K562 (cell line): ENCODE measurements around the gene MIB2. TPM values are rescaled to one million over a fixed set of nuclear protein-coding genes. Genes with fewer than 3 reads are reported as not detected.

Experiments used
- ETS2 ChIP-seq: IDR thresholded peaks from 2 replicates; pipeline ENCODE4 v1.6.1; 2016; ENCODE audit warnings: borderline replicate concordance, missing genetic modification characterization, mild to moderate bottlenecking, moderate library complexity, missing compliant biosample characterization; ENCODE audit not compliant: poor library complexity, severe bottlenecking
- KDM2B ChIP-seq: fragments of 250-450 bp; sonication (Bioruptor Pico); IDR thresholded peaks from 2 replicates; pipeline ENCODE4 v1.8.0; 2021; ENCODE audit warnings: mild to moderate bottlenecking, moderate library complexity
- NFRKB ChIP-seq: fragments of 450-650 bp; IDR thresholded peaks from 2 replicates; pipeline ENCODE4 v1.6.1; 2016; ENCODE audit warnings: low read depth
- NR2C1 ChIP-seq, 2 experiments: fragments of 450-650 bp; IDR thresholded peaks; 2 replicates each; pipeline ENCODE4 v1.6.1; 2017; ENCODE audit warnings: mild to moderate bottlenecking in 2 of 2, antibody characterized with exemption in 1 of 2, inconsistent platforms in 1 of 2, missing compliant biosample characterization in 1 of 2, missing genetic modification characterization in 1 of 2
- NR2C2 ChIP-seq, 2 experiments: fragments of 200-800 bp in 1 of 2; sonication (Bioruptor generic) in 1 of 2; sonication (generic) in 1 of 2; formaldehyde crosslinking in 1 of 2; IDR thresholded peaks; 2 replicates each; pipeline versions ENCODE4 v1.6.1 to v1.8.0; 2016 to 2022; ENCODE audit warnings: mild to moderate bottlenecking in 1 of 2, missing compliant biosample characterization in 1 of 2, missing genetic modification characterization in 1 of 2, missing genetic modification reagents in 1 of 2
- PRMT5 ChIP-seq: sonication (generic); formaldehyde crosslinking; IDR thresholded peaks from 2 replicates; pipeline ENCODE4 v1.5.0; 2020; ENCODE audit warnings: missing genetic modification reagents
- TAF1 ChIP-seq: IDR thresholded peaks from 2 replicates; pipeline ENCODE4 v1.6.1; 2011; ENCODE audit warnings: mild to moderate bottlenecking, low read length, moderate library complexity; ENCODE audit not compliant: insufficient read depth, control insufficient read depth, severe bottlenecking; ENCODE audit errors: extremely low read depth
- ZBTB33 ChIP-seq: sonication (generic); formaldehyde crosslinking; IDR thresholded peaks from 2 replicates; pipeline ENCODE4 v1.8.1; 2023; ENCODE audit warnings: mild to moderate bottlenecking, missing genetic modification reagents
- ZNF717 ChIP-seq: fragments of 250-450 bp; sonication (Bioruptor Pico); IDR thresholded peaks from 2 replicates; pipeline ENCODE4 v1.5.0; 2021
- polyA plus RNA-seq, 8 experiments: library from polyadenylated mRNA; depleted of rRNA in 4 of 8; stranded (reverse) in 5 of 8; unstranded in 3 of 8; fragments of >200 nt; fragmentation: Nextera tagmentation in 2 of 8; fragmentation: Illumina TruSeq in 1 of 8; extraction: Ambion mirVana in 2 of 8; extraction: Trizol in 1 of 8; gene quantifications; 2 replicates each; pipeline versions ENCODE4 v1.2.1 to v1.2.3, GENCODE V29; 2011 to 2014; ENCODE audit warnings: inconsistent platforms in 1 of 8, missing spikeins in 1 of 8
- total RNA-seq, 7 experiments: library from RNA; depleted of rRNA in 6 of 7; stranded (reverse); fragments of >200 nt in 6 of 7; fragmentation: Illumina TruSeq in 2 of 7; extraction: Trizol in 2 of 7; gene quantifications; 2 replicates each; pipeline versions ENCODE4 v1.2.1 to v1.2.3, GENCODE V29; 2011 to 2021; ENCODE audit warnings: low replicate concordance in 1 of 7
- TF ChIP-seq, protein P1 (sequence below), 3 experiments: IDR thresholded peaks in 2 of 3; conservative IDR thresholded peaks in 1 of 3; 2 replicates each; pipeline ENCODE4 v1.5.1; 2011 to 2012; ENCODE audit warnings: low read length in 3 of 3, mild to moderate bottlenecking in 3 of 3, control low read depth in 2 of 3, improper control_type of control experiment in 1 of 3, inconsistent platforms in 1 of 3, low read depth in 1 of 3, mixed read lengths in 1 of 3, moderate library complexity in 1 of 3; ENCODE audit not compliant: insufficient read depth in 2 of 3
- TF ChIP-seq, protein P2 (sequence below): IDR thresholded peaks from 2 replicates; pipeline ENCODE4 v1.6.1; 2011; ENCODE audit warnings: borderline replicate concordance, low read depth, mild to moderate bottlenecking, moderate library complexity, low read length; ENCODE audit not compliant: insufficient read depth, poor library complexity, severe bottlenecking
- TF ChIP-seq, protein P3 (sequence below): sonication (generic); formaldehyde crosslinking; IDR thresholded peaks from 2 replicates; pipeline ENCODE4 v1.8.0; 2022; ENCODE audit warnings: mild to moderate bottlenecking, missing genetic modification reagents

Gene MIB2
- total and polyA plus RNA-seq, 9 of the 15 experiments (the other 6 are each of a cell fraction or from before 2014, with no cell fraction given) = 0.04 to 17.0 (median 4.9) TPM; not detected in 1

DNA sequence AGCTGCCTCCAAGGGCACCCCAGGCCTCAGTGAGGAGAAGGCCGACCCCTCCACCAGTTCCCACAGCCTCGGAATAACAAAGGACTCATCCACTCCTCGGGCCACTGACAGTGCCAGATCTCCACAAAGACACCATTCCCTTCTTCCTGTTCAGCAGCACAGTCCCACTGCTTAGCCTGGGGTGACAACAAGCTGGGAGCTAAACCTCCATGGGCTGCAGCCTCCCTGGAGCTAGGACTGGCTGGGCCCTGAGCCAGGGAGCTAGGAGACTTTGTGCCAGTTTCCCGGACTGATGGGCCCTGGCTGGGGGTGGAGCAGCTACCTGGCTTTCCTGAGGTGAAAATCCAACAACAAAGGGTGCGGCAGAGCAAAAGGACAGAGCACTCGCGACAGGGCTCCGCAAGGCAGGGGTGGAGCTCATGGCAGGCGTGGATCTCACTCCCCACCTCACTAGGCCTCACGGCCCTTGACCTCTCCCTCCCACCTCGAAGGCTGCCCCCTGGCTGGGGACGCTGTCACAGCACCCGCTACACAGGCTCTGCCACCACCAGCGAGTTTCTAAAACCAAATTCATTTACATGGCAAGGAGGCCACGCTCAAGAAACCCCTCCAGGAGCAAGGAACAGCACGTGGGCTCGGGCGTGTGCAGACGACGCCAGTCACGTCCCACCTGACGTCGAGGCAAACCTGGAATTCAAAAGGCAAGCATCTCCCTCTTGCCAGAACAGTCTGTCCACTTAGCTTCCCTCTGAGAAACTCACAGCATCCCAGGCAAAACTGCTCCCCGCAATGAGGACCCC, 63.5 kb downstream of the MIB2 start (continued):
- TF ChIP-seq, protein P1, sequence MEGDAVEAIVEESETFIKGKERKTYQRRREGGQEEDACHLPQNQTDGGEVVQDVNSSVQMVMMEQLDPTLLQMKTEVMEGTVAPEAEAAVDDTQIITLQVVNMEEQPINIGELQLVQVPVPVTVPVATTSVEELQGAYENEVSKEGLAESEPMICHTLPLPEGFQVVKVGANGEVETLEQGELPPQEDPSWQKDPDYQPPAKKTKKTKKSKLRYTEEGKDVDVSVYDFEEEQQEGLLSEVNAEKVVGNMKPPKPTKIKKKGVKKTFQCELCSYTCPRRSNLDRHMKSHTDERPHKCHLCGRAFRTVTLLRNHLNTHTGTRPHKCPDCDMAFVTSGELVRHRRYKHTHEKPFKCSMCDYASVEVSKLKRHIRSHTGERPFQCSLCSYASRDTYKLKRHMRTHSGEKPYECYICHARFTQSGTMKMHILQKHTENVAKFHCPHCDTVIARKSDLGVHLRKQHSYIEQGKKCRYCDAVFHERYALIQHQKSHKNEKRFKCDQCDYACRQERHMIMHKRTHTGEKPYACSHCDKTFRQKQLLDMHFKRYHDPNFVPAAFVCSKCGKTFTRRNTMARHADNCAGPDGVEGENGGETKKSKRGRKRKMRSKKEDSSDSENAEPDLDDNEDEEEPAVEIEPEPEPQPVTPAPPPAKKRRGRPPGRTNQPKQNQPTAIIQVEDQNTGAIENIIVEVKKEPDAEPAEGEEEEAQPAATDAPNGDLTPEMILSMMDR (IDR thresholded peaks at IDR 0.05 in 2 of 3, conservative IDR thresholded peaks at IDR 0.05 in 1 of 3; ENCODE audit: insufficient read depth in 2 of 3, low read depth in 1 of 3, low read length in 3 of 3) = peak; percentile 25 to 54 (median 45); a peak in 5 of 6 replicates
- TF ChIP-seq, protein P2, sequence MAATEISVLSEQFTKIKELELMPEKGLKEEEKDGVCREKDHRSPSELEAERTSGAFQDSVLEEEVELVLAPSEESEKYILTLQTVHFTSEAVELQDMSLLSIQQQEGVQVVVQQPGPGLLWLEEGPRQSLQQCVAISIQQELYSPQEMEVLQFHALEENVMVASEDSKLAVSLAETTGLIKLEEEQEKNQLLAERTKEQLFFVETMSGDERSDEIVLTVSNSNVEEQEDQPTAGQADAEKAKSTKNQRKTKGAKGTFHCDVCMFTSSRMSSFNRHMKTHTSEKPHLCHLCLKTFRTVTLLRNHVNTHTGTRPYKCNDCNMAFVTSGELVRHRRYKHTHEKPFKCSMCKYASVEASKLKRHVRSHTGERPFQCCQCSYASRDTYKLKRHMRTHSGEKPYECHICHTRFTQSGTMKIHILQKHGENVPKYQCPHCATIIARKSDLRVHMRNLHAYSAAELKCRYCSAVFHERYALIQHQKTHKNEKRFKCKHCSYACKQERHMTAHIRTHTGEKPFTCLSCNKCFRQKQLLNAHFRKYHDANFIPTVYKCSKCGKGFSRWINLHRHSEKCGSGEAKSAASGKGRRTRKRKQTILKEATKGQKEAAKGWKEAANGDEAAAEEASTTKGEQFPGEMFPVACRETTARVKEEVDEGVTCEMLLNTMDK = peak; percentile 90
- TF ChIP-seq TAF1 (no peak), PRMT5 (CRISPR knock-in tag) (no peak), ZBTB33 (CRISPR knock-in tag) (peak; percentile 98), KDM2B (no peak), ZNF717 (CRISPR knock-in tag) (no peak), NR2C1 (IDR thresholded peaks at IDR 0.05) (peak; percentile 93), NR2C1 (tag; IDR thresholded peaks at IDR 0.05) (peak; percentile 89), ETS2 (tag) (no peak), NR2C2 (CRISPR knock-in tag; IDR thresholded peaks at IDR 0.05) (peak; percentile 77), NR2C2 (tag; IDR thresholded peaks at IDR 0.05) (peak; percentile 64; the same call in 1 of the 2 replicates), NFRKB (no peak)
- TF ChIP-seq, protein P3, sequence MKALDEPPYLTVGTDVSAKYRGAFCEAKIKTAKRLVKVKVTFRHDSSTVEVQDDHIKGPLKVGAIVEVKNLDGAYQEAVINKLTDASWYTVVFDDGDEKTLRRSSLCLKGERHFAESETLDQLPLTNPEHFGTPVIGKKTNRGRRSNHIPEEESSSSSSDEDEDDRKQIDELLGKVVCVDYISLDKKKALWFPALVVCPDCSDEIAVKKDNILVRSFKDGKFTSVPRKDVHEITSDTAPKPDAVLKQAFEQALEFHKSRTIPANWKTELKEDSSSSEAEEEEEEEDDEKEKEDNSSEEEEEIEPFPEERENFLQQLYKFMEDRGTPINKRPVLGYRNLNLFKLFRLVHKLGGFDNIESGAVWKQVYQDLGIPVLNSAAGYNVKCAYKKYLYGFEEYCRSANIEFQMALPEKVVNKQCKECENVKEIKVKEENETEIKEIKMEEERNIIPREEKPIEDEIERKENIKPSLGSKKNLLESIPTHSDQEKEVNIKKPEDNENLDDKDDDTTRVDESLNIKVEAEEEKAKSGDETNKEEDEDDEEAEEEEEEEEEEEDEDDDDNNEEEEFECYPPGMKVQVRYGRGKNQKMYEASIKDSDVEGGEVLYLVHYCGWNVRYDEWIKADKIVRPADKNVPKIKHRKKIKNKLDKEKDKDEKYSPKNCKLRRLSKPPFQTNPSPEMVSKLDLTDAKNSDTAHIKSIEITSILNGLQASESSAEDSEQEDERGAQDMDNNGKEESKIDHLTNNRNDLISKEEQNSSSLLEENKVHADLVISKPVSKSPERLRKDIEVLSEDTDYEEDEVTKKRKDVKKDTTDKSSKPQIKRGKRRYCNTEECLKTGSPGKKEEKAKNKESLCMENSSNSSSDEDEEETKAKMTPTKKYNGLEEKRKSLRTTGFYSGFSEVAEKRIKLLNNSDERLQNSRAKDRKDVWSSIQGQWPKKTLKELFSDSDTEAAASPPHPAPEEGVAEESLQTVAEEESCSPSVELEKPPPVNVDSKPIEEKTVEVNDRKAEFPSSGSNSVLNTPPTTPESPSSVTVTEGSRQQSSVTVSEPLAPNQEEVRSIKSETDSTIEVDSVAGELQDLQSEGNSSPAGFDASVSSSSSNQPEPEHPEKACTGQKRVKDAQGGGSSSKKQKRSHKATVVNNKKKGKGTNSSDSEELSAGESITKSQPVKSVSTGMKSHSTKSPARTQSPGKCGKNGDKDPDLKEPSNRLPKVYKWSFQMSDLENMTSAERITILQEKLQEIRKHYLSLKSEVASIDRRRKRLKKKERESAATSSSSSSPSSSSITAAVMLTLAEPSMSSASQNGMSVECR (CRISPR knock-in tag) = no peak
